Lower leg skin (tissue), 3 donors: ENCODE results near the gene TPK1.

Source experiments
- CTCF ChIP-seq, 3 donors: fragments of 450-650 bp; IDR thresholded peaks; one replicate each; pipeline ENCODE4 v1.5.1; 2016; ENCODE audit warnings: antibody characterized with exemption in 3 of 3, mild to moderate bottlenecking in 3 of 3, moderate library complexity in 2 of 3
- POLR2A ChIP-seq, 2 donors: fragments of 450-650 bp; IDR thresholded peaks; one replicate each; pipeline ENCODE4 v1.6.1; 2016 to 2017; ENCODE audit warnings: antibody characterized with exemption in 2 of 2, mild to moderate bottlenecking in 1 of 2, moderate library complexity in 1 of 2

DNA sequence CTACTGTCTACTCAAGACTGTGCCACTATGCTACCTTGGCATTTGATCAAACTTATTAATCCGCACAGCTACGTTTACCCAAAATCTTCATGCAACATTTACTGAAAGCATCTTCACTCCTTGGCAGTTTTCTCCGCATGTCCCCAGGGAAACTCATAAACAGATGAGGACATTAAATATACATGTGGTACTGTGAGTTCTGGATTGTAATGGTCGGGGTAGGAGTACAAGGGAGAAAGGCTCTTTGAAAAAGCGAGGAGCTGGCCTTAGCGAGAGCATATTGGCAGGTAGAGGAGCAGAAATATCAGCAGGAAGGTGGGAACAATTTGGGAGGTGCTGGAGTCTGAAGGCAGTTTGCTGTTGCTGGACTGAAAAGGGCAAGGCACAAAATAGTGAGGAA lies 325.2 kb downstream of the TPK1 start:
- no peak for TF ChIP-seq CTCF (IDR thresholded peaks at IDR 0.05)
- no peak for TF ChIP-seq POLR2A (IDR thresholded peaks at IDR 0.05)
